Measurements from ENCODE around the gene GRHL1. TPM values are rescaled to one million over a fixed set of nuclear protein-coding genes. Genes with fewer than 3 reads are reported as not detected.

GRHL1 gene
- total and polyA plus RNA-seq, 2 experiments from 2014 or later = 2.9 to 4.2 TPM

DNA sequence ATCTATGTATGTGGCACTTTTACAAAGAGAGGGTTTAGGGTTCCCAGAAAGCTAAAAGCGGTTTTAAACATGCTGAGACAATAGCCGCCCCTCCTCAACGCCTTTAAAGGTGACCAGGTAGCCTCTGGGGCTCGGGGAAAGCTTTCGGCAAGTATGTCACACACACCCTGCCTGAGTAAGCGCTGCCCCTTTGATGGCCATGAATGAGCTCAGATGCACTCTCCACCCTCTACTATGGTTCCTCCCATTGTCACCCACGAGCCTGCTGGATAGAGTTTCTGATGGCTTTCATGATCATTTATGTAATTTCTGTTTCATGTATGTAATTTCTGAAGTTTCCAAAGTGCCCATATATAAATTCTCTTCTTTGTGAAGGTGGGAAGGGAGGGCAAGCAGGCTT, 44.1 kb upstream of the GRHL1 start (continued):
- TF ChIP-seq ZNF462 (CRISPR knock-in tag; IDR thresholded peaks at IDR 0.05) (no peak), JUNB (IDR thresholded peaks at IDR 0.05; ENCODE audit: unreplicated experiment) (no peak), CTCF (conservative IDR thresholded peaks at IDR 0.05; ENCODE audit: low read depth in 2 of 2) (no peak), EZH2phosphoT487 (IDR thresholded peaks at IDR 0.05; ENCODE audit: unreplicated experiment) (no peak), ZNF114 (CRISPR knock-in tag; IDR thresholded peaks at IDR 0.05) (no peak), STAT1 (IDR thresholded peaks at IDR 0.05; ENCODE audit: unreplicated experiment) (no peak), ZNF331 (CRISPR knock-in tag; IDR thresholded peaks at IDR 0.05; ENCODE audit: low read depth) (no peak), EZH2 (IDR thresholded peaks at IDR 0.05; ENCODE audit: low read depth, unreplicated experiment) (no peak), POLR2AphosphoS5 (IDR thresholded peaks at IDR 0.05; ENCODE audit: low read depth) (no peak), CREB1 (CRISPR knock-in tag; IDR thresholded peaks at IDR 0.05; ENCODE audit: low read depth) (no peak), NANOG (IDR thresholded peaks at IDR 0.05; ENCODE audit: borderline replicate concordance) (no peak)
- TF ChIP-seq, protein P1, sequence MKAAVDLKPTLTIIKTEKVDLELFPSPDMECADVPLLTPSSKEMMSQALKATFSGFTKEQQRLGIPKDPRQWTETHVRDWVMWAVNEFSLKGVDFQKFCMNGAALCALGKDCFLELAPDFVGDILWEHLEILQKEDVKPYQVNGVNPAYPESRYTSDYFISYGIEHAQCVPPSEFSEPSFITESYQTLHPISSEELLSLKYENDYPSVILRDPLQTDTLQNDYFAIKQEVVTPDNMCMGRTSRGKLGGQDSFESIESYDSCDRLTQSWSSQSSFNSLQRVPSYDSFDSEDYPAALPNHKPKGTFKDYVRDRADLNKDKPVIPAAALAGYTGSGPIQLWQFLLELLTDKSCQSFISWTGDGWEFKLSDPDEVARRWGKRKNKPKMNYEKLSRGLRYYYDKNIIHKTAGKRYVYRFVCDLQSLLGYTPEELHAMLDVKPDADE (IDR thresholded peaks at IDR 0.05) = no peak
